Chondrocyte (in vitro differentiated cells): ENCODE measurements around the gene PKP1. TPM values are rescaled to one million over a fixed set of nuclear protein-coding genes. Genes with fewer than 3 reads are reported as not detected.

Source experiments
- DNase-seq: peaks from one replicate; pipeline ENCODE4 v3.0.0; 2021; ENCODE audit warnings: mixed read lengths, low spot score
- H3K27ac Mint-ChIP-seq: one replicate; pipeline ENCODE4 v1.8.0; 2021; ENCODE audit warnings: mild to moderate bottlenecking, moderate library complexity, mixed read lengths; ENCODE audit not compliant: unreplicated experiment
- H3K27me3 Mint-ChIP-seq: 2 replicates; pipeline ENCODE4 v1.8.0; 2021; ENCODE audit warnings: low read depth, mixed read lengths
- H3K36me3 Mint-ChIP-seq: 2 replicates; pipeline ENCODE4 v1.8.0; 2021; ENCODE audit warnings: low read depth, mixed read lengths
- H3K4me1 Mint-ChIP-seq: 2 replicates; pipeline ENCODE4 v1.8.0; 2021; ENCODE audit warnings: low read depth, mild to moderate bottlenecking, mixed read lengths
- H3K4me3 Mint-ChIP-seq: one replicate; pipeline ENCODE4 v1.8.0; 2021; ENCODE audit warnings: mild to moderate bottlenecking, moderate library complexity, mixed read lengths; ENCODE audit not compliant: unreplicated experiment
- H3K9me3 Mint-ChIP-seq: 2 replicates; pipeline ENCODE4 v1.8.0; 2021; ENCODE audit warnings: low read depth, mixed read lengths
- total RNA-seq: library from RNA; stranded (reverse); gene quantifications from 3 replicates; pipeline ENCODE4 v1.2.1, GENCODE V29; 2021
- TF ChIP-seq, protein P1 (sequence below): fragments of 200-600 bp; sonication (generic); IDR thresholded peaks from 2 replicates; pipeline ENCODE4 v1.5.0; 2021; ENCODE audit warnings: antibody characterized with exemption, mild to moderate bottlenecking, moderate library complexity

The PKP1 gene
- total RNA-seq, 1 donor from 2014 or later = 4.0 TPM

- H3K9me3 Mint-ChIP-seq = no peaks in the 10 kb centered on the region
- TF ChIP-seq, protein P1, sequence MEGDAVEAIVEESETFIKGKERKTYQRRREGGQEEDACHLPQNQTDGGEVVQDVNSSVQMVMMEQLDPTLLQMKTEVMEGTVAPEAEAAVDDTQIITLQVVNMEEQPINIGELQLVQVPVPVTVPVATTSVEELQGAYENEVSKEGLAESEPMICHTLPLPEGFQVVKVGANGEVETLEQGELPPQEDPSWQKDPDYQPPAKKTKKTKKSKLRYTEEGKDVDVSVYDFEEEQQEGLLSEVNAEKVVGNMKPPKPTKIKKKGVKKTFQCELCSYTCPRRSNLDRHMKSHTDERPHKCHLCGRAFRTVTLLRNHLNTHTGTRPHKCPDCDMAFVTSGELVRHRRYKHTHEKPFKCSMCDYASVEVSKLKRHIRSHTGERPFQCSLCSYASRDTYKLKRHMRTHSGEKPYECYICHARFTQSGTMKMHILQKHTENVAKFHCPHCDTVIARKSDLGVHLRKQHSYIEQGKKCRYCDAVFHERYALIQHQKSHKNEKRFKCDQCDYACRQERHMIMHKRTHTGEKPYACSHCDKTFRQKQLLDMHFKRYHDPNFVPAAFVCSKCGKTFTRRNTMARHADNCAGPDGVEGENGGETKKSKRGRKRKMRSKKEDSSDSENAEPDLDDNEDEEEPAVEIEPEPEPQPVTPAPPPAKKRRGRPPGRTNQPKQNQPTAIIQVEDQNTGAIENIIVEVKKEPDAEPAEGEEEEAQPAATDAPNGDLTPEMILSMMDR = no peak
Observed at GRCh38 chr1:201277441-201277840, 5.9 kb upstream of the PKP1 start.

GRCh38 chr1:201279313-201279712 is 4.0 kb upstream of the PKP1 start:
- H3K4me3 Mint-ChIP-seq = no peak overlapping the region
- DNase-seq = no peak
- H3K4me1 Mint-ChIP-seq = peaks cover 52% of the 10 kb centered on the region
- no peaks in the 10 kb centered on the region for H3K36me3 Mint-ChIP-seq
- no peaks in the 10 kb centered on the region for H3K9me3 Mint-ChIP-seq
- TF ChIP-seq, protein P1 = no peak
- H3K27ac Mint-ChIP-seq = no peak overlapping the region
- no peaks in the 10 kb centered on the region for H3K27me3 Mint-ChIP-seq

More at GRCh38 chr1:201277441-201277840, 5.9 kb upstream of the PKP1 start:
- Mint-ChIP-seq H3K27me3 (no peaks in the 10 kb centered on the region), H3K4me1 (peaks cover 54% of the 10 kb centered on the region), H3K27ac (no peak overlapping the region), H3K36me3 (no peaks in the 10 kb centered on the region), H3K4me3 (no peak overlapping the region)
- DNase-seq = no peak

- H3K4me1 Mint-ChIP-seq = peaks cover 37% of the 10 kb centered on the region
- no peaks in the 10 kb centered on the region for H3K9me3 Mint-ChIP-seq
- TF ChIP-seq, protein P1 = no peak
- no peaks in the 10 kb centered on the region for H3K27me3 Mint-ChIP-seq
- H3K4me3 Mint-ChIP-seq = no peak overlapping the region
- DNase-seq = no peak
- H3K36me3 Mint-ChIP-seq = no peaks in the 10 kb centered on the region
- no peak overlapping the region for H3K27ac Mint-ChIP-seq
Observed at GRCh38 chr1:201280884-201281283, 2.4 kb upstream of the PKP1 start.

- Mint-ChIP-seq H3K4me1 (peaks cover 30% of the 10 kb centered on the region), H3K4me3 (no peak overlapping the region), H3K27me3 (no peaks in the 10 kb centered on the region), H3K36me3 (no peaks in the 10 kb centered on the region), H3K9me3 (no peaks in the 10 kb centered on the region), H3K27ac (no peak overlapping the region)
- no peak for DNase-seq
- TF ChIP-seq, protein P1 = no peak
Observed at GRCh38 chr1:201281573-201281972, 1.7 kb upstream of the PKP1 start.

DNA sequence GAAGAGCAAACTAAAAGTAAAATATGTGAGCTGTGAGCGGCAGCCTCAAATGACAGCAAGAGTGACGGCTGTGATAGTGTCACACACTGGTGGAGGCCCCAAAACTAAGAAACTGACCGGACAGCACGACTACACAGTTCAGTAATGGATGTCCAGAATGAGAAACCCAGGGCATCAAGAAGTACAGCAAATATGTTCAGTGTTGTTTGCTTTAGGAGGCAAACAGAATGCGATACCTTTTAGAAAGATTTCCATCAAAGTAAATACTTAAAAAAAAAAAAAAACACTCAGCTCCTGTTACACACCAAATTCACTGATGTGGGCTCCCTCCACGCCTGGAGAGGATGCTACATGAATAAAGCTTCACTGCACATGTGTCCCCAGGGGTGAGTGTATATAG is 1.1 kb upstream of the PKP1 start:
- H3K36me3 Mint-ChIP-seq = no peaks in the 10 kb centered on the region
- H3K27ac Mint-ChIP-seq = no peak overlapping the region
- H3K4me1 Mint-ChIP-seq = peaks cover 31% of the 10 kb centered on the region
- H3K27me3 Mint-ChIP-seq = no peaks in the 10 kb centered on the region
- TF ChIP-seq, protein P1 = no peak
- no peaks in the 10 kb centered on the region for H3K9me3 Mint-ChIP-seq
- no peak overlapping the region for H3K4me3 Mint-ChIP-seq
- no peak for DNase-seq
